WI38 (cell line): ENCODE data around the gene DGKD.

Experiments used
- H3K4me3 ChIP-seq: 2 replicates; pipeline ENCODE4 v1.5.1; 2011; ENCODE audit warnings: low read depth, mild to moderate bottlenecking, control low read depth, low read length
- CTCF ChIP-seq: IDR thresholded peaks from 2 replicates; pipeline ENCODE4 v1.5.1; 2012; ENCODE audit warnings: low read depth, mild to moderate bottlenecking, control low read depth, low read length

DGKD gene

DNA sequence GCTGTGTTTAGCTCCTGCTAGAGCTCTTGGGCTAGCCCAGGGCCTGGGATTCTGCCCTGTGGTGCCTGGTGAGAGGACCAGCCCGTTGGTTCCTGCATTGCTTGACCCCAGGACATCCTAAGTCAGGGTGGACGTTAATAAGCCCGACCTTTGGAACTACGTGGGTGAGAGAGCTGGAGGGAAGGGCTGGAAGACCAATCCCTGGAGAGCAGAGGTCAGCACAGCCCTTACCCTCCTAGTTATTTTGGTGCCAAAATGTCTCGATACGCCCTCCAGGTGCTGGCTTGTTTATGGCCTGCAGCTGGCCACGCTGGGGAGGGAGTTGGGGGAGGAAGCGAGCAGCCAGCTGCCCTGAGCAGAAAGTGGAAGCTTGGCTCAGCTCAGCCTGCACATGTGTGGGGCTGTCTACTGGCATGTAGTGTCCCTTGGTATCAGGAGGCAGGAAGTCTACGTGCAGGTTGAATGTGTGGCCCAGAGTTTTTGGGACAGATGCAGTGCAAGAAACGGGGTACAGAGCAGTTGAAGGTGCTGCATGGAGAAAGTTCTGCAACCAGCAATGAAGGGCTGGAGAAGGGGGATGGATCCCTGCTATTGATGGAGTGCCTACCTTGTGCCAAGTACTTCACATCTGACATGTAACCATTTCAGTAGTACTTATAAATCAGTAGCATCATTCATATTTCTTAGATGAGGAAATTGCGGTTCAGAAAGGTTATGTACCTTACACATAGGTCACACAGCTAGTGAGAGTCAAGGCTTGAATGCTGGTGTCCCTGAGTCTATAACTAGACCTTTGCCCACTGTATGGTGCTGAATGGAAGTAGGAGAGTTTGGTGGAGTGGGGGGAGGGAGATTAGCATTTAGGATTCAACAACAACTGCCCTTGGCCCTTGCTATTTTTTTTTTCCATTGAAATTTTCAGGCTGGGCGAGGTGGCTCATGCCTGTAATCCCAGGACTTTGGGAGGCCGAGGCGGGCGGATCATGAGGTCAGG, 5.0 kb upstream of the DGKD start:
- no peak overlapping the region for H3K4me3 ChIP-seq
- TF ChIP-seq CTCF, result no peak

GRCh38 chr2:233350708-233351107, 3.6 kb upstream of the DGKD start:
- TF ChIP-seq CTCF, result no peak
- H3K4me3 ChIP-seq, result no peak overlapping the region

GRCh38 chr2:233351423-233351822, 2.9 kb upstream of the DGKD start:
- no peak overlapping the region for H3K4me3 ChIP-seq
- no peak for TF ChIP-seq CTCF

- no peak overlapping the region for H3K4me3 ChIP-seq
- TF ChIP-seq CTCF, result no peak
These were observed 2.0 kb upstream of the DGKD start for GRCh38 chr2:233352141-233352842.

DNA sequence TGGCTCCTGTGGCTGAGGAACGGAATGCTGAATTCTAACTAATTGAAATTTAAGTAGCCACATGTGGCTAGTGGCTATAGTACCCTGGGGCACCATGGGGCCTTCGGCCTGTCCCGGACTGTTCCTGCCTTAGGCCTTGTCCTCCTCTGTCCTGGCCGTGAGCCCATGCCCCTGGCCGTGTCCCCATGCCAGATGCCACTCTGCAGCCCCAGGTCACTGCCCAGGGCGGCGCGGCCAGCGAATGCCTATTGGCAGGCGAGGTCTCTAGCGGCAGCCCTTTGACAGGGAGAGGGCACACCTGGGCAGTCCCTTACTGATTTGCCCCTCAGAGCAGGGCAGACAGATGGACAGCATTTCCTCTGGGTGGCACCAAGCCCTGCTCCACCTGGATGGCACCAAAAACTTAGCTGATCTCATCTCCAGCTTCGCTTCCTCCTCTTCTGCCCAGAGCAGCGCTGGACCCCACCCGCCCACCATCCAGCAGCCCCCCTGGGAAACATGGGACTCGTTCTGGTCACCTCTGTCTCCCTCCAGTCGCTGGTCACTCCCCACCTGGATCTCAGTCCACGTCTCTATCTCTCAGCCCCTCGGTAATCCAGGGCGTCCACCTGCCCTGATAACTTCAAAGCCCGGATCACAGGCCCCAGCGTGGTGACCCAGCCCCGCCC, 1.1 kb upstream of the DGKD start:
- TF ChIP-seq CTCF, result no peak
- H3K4me3 ChIP-seq, result no peak overlapping the region

DNA sequence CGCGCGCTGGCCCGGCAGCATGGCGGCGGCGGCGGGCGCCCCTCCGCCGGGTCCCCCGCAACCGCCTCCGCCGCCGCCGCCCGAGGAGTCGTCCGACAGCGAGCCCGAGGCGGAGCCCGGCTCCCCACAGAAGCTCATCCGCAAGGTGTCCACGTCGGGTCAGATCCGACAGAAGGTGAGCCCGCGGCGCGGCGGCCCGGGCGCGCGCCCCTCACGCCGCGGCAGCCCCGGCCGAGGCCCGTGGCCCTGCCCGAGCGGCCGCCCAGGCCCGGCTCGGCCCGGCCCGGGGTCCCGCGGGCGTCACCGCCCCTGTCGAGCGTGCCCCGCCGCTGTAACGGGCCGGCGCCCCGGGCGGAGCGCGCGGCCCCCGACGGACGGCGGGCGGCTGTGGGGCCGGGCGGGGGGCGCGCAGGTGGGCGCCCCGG, 218 bp downstream of the DGKD start:
- H3K4me3 ChIP-seq, result peak overlapping the region; percentile 78
- TF ChIP-seq CTCF, result no peak
